ENCODE results near the gene EFTUD2. TPM values are rescaled to one million over a fixed set of nuclear protein-coding genes. Genes with fewer than 3 reads are reported as not detected.

Gene EFTUD2
- total RNA-seq, 6 donors from 2014 or later: 66.6 to 146 (median 75.6) TPM

- DNase-seq: no peak
- H3K9me3 ChIP-seq: no peaks in the 10 kb centered on the region
- ATAC-seq (ENCODE audit: low FRiP score in 2 of 2): no peak
- 92 to 95% methylated on average over 2 to 5 of the region's 5 CpGs for WGBS, 2 donors
- H3K4me3 ChIP-seq: no peak overlapping the region
- no peaks in the 10 kb centered on the region for H3K4me1 ChIP-seq
- H3K27me3 ChIP-seq: no peaks in the 10 kb centered on the region
- TF ChIP-seq CTCF (IDR thresholded peaks at IDR 0.05): no peak
- peaks cover 24 to 96% (median 90%) of the 10 kb centered on the region in 4 donors for H3K36me3 ChIP-seq
- H3K27ac ChIP-seq: no peak overlapping the region
Measured at GRCh38 chr17:44854192-44854591, 45.1 kb downstream of the EFTUD2 start.

GRCh38 chr17:44850612-44851011 is 48.6 kb downstream of the EFTUD2 start:
- Histone ChIP-seq H3K4me3 (no peak overlapping the region), H3K27me3 (no peaks in the 10 kb centered on the region), H3K36me3 (peaks cover 24 to 60% (median 57%) of the 10 kb centered on the region in 4 donors), H3K9me3 (no peaks in the 10 kb centered on the region), H3K27ac (peak overlapping the region in 3 of 4 donors; percentile 12 to 58 (median 29)), H3K4me1 (no peaks in the 10 kb centered on the region)
- DNase-seq (no peak), ATAC-seq (ENCODE audit: low FRiP score in 2 of 2) (no peak)
- WGBS, 2 donors: 83 to 86% methylated on average over 5 of the region's 5 CpGs
- peak in 2 of 4 donors; percentile 5 to 37 for TF ChIP-seq EP300 (IDR thresholded peaks at IDR 0.05)
- no peak for TF ChIP-seq CTCF (IDR thresholded peaks at IDR 0.05)
- peak in 1 of 2 donors; percentile 19 for TF ChIP-seq POLR2AphosphoS5 (IDR thresholded peaks at IDR 0.05)
- TF ChIP-seq POLR2A (IDR thresholded peaks at IDR 0.05): no peak

- 71 to 90% methylated on average over 7 of the region's 7 CpGs for WGBS, 2 donors
- peak overlapping the region in 3 of 4 donors; percentile 12 to 58 (median 29) for H3K27ac ChIP-seq
- no peak for DNase-seq
- H3K36me3 ChIP-seq: peaks cover 21 to 54% (median 51%) of the 10 kb centered on the region in 4 donors
- no peaks in the 10 kb centered on the region for H3K27me3 ChIP-seq
- no peaks in the 10 kb centered on the region for H3K9me3 ChIP-seq
- TF ChIP-seq POLR2A (IDR thresholded peaks at IDR 0.05): no peak
- no peak for TF ChIP-seq EP300 (IDR thresholded peaks at IDR 0.05)
- no peak for TF ChIP-seq CTCF (IDR thresholded peaks at IDR 0.05)
- TF ChIP-seq POLR2AphosphoS5 (IDR thresholded peaks at IDR 0.05): no peak
- no peak for ATAC-seq (ENCODE audit: low FRiP score in 2 of 2)
- no peak overlapping the region for H3K4me3 ChIP-seq
- H3K4me1 ChIP-seq: no peaks in the 10 kb centered on the region
Measured at GRCh38 chr17:44850025-44850424, 49.2 kb downstream of the EFTUD2 start.

GRCh38 chr17:44848961-44849489 is 50.2 kb downstream of the EFTUD2 start:
- Histone ChIP-seq H3K4me3 (no peak overlapping the region), H3K27me3 (no peaks in the 10 kb centered on the region), H3K9me3 (no peaks in the 10 kb centered on the region), H3K4me1 (no peaks in the 10 kb centered on the region), H3K36me3 (peaks cover 19 to 44% (median 41%) of the 10 kb centered on the region in 4 donors), H3K27ac (peak overlapping the region in 2 of 4 donors; percentile 46 to 68)
- TF ChIP-seq EP300 (IDR thresholded peaks at IDR 0.05) (no peak), POLR2A (IDR thresholded peaks at IDR 0.05) (no peak), CTCF (IDR thresholded peaks at IDR 0.05) (no peak), POLR2AphosphoS5 (IDR thresholded peaks at IDR 0.05) (no peak)
- DNase-seq (no peak), ATAC-seq (ENCODE audit: low FRiP score in 2 of 2) (no peak)
- 91 to 97% methylated on average over 9 to 12 of the region's 12 CpGs for WGBS, 2 donors

- Histone ChIP-seq H3K9me3 (no peaks in the 10 kb centered on the region), H3K36me3 (peaks cover 14 to 37% (median 34%) of the 10 kb centered on the region in 4 donors), H3K27me3 (no peaks in the 10 kb centered on the region), H3K4me1 (no peaks in the 10 kb centered on the region), H3K27ac (peak overlapping the region in 3 of 4 donors; percentile 5 to 46 (median 42)), H3K4me3 (no peak overlapping the region)
- ATAC-seq (ENCODE audit: low FRiP score in 2 of 2): no peak
- TF ChIP-seq EP300 (IDR thresholded peaks at IDR 0.05) (no peak), POLR2AphosphoS5 (IDR thresholded peaks at IDR 0.05) (no peak), POLR2A (IDR thresholded peaks at IDR 0.05) (no peak), CTCF (IDR thresholded peaks at IDR 0.05) (no peak)
- DNase-seq: no peak
- 67 to 68% methylated on average over 6 of the region's 6 CpGs for WGBS, 2 donors
Measured at GRCh38 chr17:44848257-44848795, 50.9 kb downstream of the EFTUD2 start.

Data from upper lobe of left lung (tissue), 6 donors.